Astrocyte of the cerebellum (primary cell): Measurements from ENCODE around the gene FOXC2.

Experiments used
- DNase-seq: peaks from one replicate; pipeline ENCODE4 v3.0.0-alpha.2; 2011; ENCODE audit warnings: low read depth
- H3K4me3 ChIP-seq: 2 replicates; pipeline ENCODE4 v1.5.1; 2011; ENCODE audit warnings: mild to moderate bottlenecking, low read depth, low read length, moderate library complexity
- CTCF ChIP-seq: IDR thresholded peaks from 2 replicates; pipeline ENCODE4 v1.5.1; 2012; ENCODE audit warnings: low read length, low read depth, moderate library complexity, mild to moderate bottlenecking; ENCODE audit errors: missing control alignments
- in situ Hi-C: cut with HindIII; loops from 2 replicates; pipeline ENCODE4 v1.10.0; 2017; ENCODE audit warnings: low sequenced_read_pairs

Gene FOXC2

GRCh38 chr16:86598607-86599565 is 32.3 kb downstream of the FOXC2 start:
- in situ Hi-C loops, result no loop called here
- no peak for TF ChIP-seq CTCF
- H3K4me3 ChIP-seq, result no peak overlapping the region
- no peak for DNase-seq

- TF ChIP-seq CTCF, result no peak
These were observed 34.7 kb downstream of the FOXC2 start for GRCh38 chr16:86601356-86601755.

GRCh38 chr16:86602521-86602920 is 35.9 kb downstream of the FOXC2 start:
- in situ Hi-C loops, result no loop called here
- TF ChIP-seq CTCF, result no peak
- no peak for DNase-seq
- H3K4me3 ChIP-seq, result no peak overlapping the region

More at GRCh38 chr16:86601356-86601755, 34.7 kb downstream of the FOXC2 start:
- in situ Hi-C loops, result no loop called here
- DNase-seq, result no peak
- no peak overlapping the region for H3K4me3 ChIP-seq

DNA sequence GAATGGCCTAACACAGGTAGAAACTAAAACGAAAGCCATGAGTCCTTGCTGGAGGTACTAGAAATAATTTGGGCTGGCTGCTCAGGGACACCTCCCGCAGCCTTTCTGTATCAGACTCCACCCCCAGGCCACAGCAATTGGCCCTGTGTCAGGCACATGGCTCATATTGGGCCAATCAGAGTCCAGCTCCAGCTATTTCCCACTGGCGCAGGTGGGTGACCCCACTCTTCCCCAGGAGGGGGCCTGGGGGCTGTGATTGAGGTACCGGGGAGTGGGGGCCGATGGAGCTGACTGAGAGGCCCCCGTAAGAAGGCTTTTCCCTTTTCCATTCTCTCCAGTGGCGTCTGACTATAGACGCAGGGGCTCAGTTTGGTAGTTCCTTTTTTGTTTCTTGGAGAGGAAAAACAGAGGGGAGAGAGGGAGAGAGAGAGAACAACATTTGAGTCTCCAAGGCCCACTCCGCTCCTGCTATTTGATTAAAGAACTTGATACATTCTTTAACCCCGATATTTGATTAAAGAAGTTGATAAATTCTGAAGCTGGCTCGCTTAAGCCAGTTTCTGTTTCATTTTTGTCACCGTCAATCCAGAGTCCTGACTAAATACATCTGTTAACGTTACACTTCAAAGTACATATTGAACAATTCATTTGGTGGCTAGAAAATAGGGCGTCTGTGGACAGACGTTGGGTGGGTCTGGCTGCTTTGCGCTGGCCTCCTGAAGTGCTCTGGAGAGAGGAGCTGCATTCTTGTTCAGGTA is 38.0 kb downstream of the FOXC2 start:
- in situ Hi-C loops, result no loop called here
- no peak for TF ChIP-seq CTCF
- no peak for DNase-seq
- H3K4me3 ChIP-seq, result no peak overlapping the region

DNA sequence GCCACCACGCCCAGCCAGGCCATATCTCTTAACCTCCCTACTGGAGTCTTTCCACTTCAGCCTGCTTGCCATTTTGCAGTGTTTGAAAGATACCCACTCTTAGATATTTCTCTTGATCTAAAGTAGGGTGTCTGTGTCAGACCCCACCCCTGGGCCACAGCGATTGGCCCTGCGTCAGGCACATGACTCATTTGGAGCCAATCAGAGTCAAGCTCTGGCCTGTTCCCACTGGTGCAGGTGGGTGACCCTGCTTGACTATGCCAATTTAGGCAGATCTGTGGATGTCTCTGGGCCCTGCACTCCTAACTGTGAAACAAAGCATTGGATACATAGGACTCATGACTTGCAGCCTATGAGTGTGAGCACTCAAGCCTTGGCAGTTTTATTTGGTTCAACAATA is 39.3 kb downstream of the FOXC2 start:
- in situ Hi-C loops, result no loop called here
- no peak for TF ChIP-seq CTCF
- H3K4me3 ChIP-seq, result no peak overlapping the region
- no peak for DNase-seq

DNA sequence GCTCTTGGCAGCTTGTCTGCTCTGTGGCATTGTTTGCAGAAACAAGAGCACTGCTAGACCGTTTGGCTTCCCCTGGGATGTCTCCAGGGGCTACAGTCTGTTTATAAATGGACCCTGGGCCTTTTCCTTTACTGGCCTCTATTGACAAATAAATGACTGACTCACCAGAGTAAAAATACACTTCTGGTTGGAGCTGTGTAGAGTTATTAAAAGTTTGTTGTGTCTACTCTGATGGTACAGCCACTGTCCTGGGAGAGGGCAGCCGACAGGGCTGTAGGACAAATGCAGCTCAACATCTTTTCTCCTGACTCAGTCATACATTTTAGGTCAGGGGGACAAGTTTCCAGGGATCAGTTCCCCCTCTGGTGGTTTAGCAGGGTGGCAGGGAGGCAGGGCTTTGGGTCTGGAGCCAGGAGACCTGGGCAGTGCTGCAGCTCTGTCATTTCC is 41.7 kb downstream of the FOXC2 start:
- H3K4me3 ChIP-seq, result no peak overlapping the region
- in situ Hi-C loops, result no loop called here
- no peak for DNase-seq
- TF ChIP-seq CTCF, result no peak
